Measurements from ENCODE around the gene ZDHHC8. TPM values are rescaled to one million over a fixed set of nuclear protein-coding genes. Genes with fewer than 3 reads are reported as not detected.

The ZDHHC8 gene
- 16.2 and 18.7 TPM in 2 replicates for total RNA-seq

GRCh38 chr22:20131597-20131858 is at the start of gene ZDHHC8:
ZDHHC8 (plus strand) TSS chr22:20131804; CDS start chr22:20131948, 144 bp downstream.

DNA sequence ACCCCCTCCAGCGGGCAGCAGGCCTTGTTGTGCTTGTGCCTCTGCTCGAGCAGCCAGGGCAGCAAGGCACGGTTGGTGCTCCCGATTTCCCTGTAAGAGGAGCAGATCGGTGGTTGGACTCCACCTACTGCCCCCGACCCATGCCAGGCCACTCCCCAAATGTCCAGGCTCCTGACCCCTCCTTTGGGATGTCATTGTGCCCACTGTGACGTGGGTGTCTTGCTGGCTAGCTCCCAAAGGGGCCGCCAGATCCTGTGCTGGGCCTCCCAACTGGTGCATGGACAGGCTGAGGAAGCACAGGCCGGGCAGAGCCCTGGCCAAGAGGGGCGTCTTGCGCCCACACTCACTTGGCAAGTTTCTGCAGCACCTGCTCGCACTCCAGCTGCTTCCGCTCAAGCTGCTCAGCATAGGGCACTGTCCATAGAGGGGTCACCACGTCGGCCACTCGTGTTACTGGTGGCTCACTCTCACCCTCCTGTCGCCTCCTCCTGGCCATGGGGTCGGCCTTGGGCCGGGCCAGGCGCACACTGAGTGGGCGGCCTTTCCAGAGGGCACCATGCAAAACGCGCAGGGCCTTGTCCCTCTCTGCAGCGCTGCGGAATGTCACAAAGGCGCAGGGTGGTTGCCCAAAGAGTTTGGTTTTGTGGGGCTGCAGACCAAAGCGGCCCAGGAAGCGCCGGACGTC is 15.8 kb upstream of the ZDHHC8 start, which contains the start of gene RANBP1:
Gene RANBP1 (plus strand): TSS at position 414 of the 685 bp plus-strand sequence. CDS start 81 bp downstream, at position 495.

DNA sequence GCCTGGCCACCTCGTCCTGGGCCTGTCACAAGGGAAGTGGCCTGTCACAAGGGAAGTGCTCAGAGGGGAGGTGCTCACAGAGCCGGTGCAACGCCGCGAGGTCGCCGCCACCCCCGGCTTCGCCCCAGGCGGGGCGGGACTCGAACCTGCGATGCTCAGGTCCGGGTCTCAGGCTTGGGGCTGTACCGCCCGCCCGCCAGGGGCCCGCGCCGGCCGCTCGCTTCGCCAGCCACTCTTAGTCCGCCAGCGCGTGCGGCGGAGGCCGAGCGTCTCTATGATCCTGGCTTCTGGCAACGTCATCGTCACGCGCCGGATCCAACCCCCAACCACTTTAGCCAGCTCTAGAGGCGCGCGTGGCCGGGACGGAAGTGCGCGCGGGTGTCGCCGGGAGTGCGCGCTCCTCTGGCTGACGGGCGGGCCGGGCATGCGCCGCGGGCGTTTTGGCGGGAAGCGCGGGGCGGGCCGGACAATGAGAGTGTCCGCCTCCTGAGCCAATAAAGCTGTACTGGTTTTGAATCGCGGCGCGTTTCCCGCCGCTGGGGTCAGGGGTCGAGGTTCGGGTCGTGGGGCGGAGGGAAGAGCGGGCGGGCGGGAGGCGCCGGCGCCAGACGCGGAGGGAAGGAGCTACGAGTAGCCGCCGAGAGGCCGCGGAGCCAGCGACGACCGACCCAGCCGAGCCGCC is 14.5 kb upstream of the ZDHHC8 start, which contains the start of gene TRMT2A:
Gene TRMT2A (minus strand): TSS at position 276 of the 682 bp plus-strand sequence. CDS start 320 bp downstream, outside the sequence.

DNA sequence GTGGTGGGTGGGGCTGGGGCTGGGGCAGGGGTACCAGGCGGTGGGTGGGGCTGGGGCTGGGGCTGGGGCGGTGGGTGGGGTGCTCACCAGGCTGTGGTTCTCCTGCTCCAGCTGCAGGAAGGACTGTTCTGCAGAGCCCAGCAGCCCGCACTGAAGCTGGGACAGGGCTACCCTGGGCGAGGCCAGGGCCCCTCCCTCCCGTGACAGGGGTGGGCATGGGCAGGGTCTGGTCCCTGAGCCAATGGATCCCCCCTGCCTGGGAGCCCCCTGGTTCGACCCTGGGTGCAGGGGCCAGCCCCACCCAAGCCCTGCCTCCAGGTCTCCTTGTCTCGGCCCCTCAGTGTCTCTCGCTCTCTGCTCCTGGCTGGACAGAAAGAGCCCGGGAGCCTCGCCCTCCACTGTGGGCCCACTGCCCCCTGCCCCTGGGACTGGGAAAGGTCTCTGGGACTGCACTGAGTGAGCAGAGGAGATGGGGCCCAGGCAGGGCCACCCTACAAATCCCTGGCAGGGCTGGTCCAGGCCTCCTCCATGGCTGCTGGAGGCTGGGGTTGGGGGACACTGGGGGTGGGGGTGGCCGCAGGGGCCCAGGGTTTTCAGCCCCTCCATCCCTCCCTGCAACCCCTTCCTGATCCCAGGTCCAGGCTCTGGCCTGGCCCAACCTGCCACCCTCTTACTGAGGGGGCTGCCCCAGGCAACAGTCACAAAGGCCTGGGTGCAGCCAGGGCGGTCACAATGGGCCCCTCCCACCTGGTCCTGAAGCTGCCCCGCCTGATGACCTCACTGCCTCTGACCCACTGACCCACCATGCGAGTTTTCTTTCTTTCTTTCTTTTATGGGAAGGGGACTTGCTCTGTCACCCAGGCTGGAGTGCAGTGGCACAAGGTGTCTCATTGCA is 19.0 kb downstream of the ZDHHC8 start, which contains the start of gene CCDC188:
Gene CCDC188 (minus strand): TSS at position 675 of the 895 bp plus-strand sequence. CDS start 69 bp downstream, at position 606.

Other genes starting within 250 kb of the ZDHHC8 start
- gene COMT, start 190.0 kb upstream of the ZDHHC8 start, total RNA-seq, result 304 and 317 TPM in 2 replicates
- gene TXNRD2, start 190.0 kb upstream of the ZDHHC8 start, total RNA-seq, result 10.6 and 16.3 TPM in 2 replicates
- gene ARVCF, start 115.0 kb upstream of the ZDHHC8 start, total RNA-seq, result 3.9 TPM in 2 replicates
- gene TANGO2, start 110.7 kb upstream of the ZDHHC8 start, total RNA-seq, result 12.5 and 30.2 TPM in 2 replicates
- 16.2 and 16.5 TPM in 2 replicates for gene DGCR8, start 51.6 kb upstream of the ZDHHC8 start, total RNA-seq
- gene RANBP1, start 15.7 kb upstream of the ZDHHC8 start, total RNA-seq, result 147 and 225 TPM in 2 replicates
- 32.5 and 33.1 TPM in 2 replicates for gene TRMT2A, start 14.6 kb upstream of the ZDHHC8 start, total RNA-seq
- gene CCDC188, start 19.3 kb downstream of the ZDHHC8 start, total RNA-seq, result 0.75 TPM in 1 of 2 replicates, not detected in the other
- gene RTN4R, start 136.5 kb downstream of the ZDHHC8 start, total RNA-seq, result 0.05 TPM in 1 of 2 replicates, not detected in the other
- 67.4 and 73.9 TPM in 2 replicates for gene DGCR6L, start 188.3 kb downstream of the ZDHHC8 start, total RNA-seq